ENCODE data around the gene ARID1B. TPM values are rescaled to one million over a fixed set of nuclear protein-coding genes. Genes with fewer than 3 reads are reported as not detected.
A peak's percentile ranks its signal among the peaks of the same experiment; 100 is the strongest.

ARID1B gene
- total and polyA plus RNA-seq, 8 donors = 16.2 to 68.0 (median 42.5) TPM

DNA sequence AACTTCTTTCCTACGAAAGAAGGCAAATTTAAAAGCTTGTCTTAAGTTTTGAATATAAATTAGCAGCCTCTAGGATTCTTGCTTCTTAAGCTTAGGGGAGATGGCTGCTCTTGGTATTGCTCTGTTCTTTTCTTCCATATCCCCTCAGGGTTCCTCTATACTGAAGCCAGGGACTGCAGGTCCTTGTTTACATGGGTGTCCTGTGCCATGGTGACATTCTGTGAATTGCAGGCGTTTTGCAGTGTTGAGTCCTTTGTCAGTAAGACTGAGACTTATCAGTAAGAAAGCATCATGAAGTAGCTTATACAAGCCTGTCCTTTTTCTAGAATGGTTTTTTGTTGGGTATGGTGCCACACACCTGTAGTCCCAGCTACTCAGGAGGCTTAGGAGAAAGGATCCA is 147.8 kb downstream of the ARID1B start:
- Histone ChIP-seq H3K9me3 (no peaks in the 10 kb centered on the region), H3K27me3 (no peaks in the 10 kb centered on the region), H3K27ac (no peak overlapping the region), H3K4me1 (peaks cover 10 to 17% (median 17%) of the 10 kb centered on the region in 3 donors), H3K4me3 (no peak overlapping the region), H3K36me3 (no peaks in the 10 kb centered on the region)
- WGBS, 2 donors = 83 to 91% methylated on average over 2 of the region's 2 CpGs
- no peak for FAIRE-seq
- intact Hi-C loops (cut with DNase I) = no loop called here
- ATAC-seq = no peak
- DNase-seq = no peak
- TF ChIP-seq, protein P1, sequence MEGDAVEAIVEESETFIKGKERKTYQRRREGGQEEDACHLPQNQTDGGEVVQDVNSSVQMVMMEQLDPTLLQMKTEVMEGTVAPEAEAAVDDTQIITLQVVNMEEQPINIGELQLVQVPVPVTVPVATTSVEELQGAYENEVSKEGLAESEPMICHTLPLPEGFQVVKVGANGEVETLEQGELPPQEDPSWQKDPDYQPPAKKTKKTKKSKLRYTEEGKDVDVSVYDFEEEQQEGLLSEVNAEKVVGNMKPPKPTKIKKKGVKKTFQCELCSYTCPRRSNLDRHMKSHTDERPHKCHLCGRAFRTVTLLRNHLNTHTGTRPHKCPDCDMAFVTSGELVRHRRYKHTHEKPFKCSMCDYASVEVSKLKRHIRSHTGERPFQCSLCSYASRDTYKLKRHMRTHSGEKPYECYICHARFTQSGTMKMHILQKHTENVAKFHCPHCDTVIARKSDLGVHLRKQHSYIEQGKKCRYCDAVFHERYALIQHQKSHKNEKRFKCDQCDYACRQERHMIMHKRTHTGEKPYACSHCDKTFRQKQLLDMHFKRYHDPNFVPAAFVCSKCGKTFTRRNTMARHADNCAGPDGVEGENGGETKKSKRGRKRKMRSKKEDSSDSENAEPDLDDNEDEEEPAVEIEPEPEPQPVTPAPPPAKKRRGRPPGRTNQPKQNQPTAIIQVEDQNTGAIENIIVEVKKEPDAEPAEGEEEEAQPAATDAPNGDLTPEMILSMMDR (IDR thresholded peaks at IDR 0.05) = no peak

DNA sequence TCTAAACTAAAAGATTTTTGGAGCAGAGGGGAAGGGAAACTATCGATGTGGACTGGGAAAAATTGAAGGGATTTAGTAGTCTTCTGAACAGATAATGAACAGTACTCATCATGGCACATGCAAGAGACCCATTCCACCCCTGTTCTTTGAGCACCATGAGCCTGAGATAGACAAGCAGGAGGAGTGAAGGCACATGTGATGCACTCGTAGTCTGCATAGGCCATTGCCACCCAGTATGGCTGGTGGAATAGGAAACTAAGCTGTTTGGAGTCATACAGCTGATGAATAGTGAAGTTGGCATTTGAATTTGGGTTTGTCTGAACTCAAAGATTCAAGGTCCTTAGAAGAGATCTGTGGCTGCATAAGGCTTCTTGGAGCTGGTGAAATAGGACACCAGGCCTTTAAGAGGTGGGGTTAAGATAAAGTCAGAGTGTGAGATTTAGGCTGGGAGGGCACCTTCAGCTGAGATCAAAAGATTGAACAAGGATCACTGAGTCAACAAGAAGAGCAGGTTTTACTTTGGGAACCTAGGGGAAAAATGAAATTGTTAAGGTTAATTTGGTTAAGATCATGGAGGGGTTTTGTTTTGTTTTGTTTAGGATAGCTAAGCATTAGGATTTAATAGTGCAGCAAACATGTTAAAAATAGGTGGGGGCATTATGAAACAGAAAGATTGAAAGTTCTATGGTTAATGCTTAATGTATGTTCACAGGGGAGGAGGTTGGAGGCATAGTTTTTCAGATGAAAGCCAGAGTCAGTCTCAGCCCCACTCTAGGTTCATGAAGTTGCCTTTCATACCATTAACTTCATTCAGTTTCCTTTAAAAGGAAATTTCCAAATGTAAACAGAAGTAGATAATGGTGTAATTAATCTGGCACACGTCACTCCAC is 148.8 kb downstream of the ARID1B start:
- intact Hi-C loops (cut with DNase I) = no loop called here
- peaks cover 10 to 17% (median 17%) of the 10 kb centered on the region in 3 donors for H3K4me1 ChIP-seq
- FAIRE-seq (no peak), ATAC-seq (peak in 3 of 4 donors; percentile 30 to 79 (median 49)), DNase-seq (no peak)
- no peaks in the 10 kb centered on the region for H3K9me3 ChIP-seq
- H3K36me3 ChIP-seq = no peaks in the 10 kb centered on the region
- WGBS, 2 donors = 45% methylated on average over 3 of the region's 3 CpGs
- TF ChIP-seq, protein P1 (IDR thresholded peaks at IDR 0.05) = no peak
- H3K27ac ChIP-seq = no peak overlapping the region
- no peaks in the 10 kb centered on the region for H3K27me3 ChIP-seq
- H3K4me3 ChIP-seq = no peak overlapping the region

DNA sequence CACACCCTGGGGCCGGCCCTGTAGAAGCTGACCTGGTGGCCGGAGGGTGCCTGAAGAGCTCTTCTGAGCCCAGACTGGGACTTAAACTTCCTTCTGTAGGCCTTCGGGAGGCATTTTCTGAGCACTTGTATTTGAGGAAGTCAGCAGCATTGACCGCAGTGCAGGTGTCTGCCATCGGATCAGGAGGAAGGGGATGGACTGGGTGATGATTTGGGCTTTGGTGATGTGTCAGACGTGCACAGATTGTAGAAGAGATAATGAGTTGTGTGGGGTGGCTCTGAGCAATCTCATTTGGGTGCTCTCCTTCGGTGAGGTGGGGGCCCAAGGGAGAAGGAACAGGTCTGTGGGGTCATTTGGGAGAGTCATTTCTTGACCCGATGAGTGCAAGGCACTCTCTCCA is 150.9 kb downstream of the ARID1B start:
- Histone ChIP-seq H3K27me3 (no peaks in the 10 kb centered on the region), H3K27ac (no peak overlapping the region), H3K36me3 (no peaks in the 10 kb centered on the region), H3K9me3 (no peaks in the 10 kb centered on the region), H3K4me3 (no peak overlapping the region), H3K4me1 (peaks cover 19 to 29% (median 28%) of the 10 kb centered on the region in 3 donors)
- ATAC-seq (no peak), FAIRE-seq (no peak), DNase-seq (no peak)
- WGBS, 2 donors = 91 to 94% methylated on average over 8 of the region's 8 CpGs
- intact Hi-C loops (cut with DNase I) = no loop called here
- TF ChIP-seq, protein P1 (IDR thresholded peaks at IDR 0.05) = no peak

DNA sequence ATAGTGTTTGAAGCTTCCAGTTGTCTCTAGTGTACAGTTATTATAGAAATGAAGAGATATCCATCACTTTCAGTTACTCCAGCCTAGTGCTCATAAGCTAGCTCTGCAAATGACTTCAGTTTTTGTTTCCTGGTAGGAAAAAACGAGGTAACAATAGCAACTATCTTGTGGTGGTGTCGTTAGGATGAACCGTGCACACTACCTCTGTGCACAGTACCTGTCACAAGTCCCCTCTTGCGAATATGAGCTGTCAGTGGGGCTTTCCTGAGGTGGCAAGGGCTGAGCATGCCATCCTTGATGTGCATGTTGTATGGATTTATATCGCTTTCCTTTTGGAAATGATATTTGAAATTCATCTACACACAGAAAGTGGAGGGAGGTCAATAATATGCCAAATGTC is 151.8 kb downstream of the ARID1B start:
- DNase-seq (no peak), ATAC-seq (no peak), FAIRE-seq (no peak)
- 76 to 90% methylated on average over 5 of the region's 5 CpGs for WGBS, 2 donors
- no peaks in the 10 kb centered on the region for H3K27me3 ChIP-seq
- intact Hi-C loops (cut with DNase I) = no loop called here
- no peak overlapping the region for H3K4me3 ChIP-seq
- H3K27ac ChIP-seq = no peak overlapping the region
- TF ChIP-seq, protein P1 (IDR thresholded peaks at IDR 0.05) = no peak
- H3K9me3 ChIP-seq = no peaks in the 10 kb centered on the region
- no peaks in the 10 kb centered on the region for H3K36me3 ChIP-seq
- peaks cover 25 to 37% (median 36%) of the 10 kb centered on the region in 3 donors for H3K4me1 ChIP-seq

DNA sequence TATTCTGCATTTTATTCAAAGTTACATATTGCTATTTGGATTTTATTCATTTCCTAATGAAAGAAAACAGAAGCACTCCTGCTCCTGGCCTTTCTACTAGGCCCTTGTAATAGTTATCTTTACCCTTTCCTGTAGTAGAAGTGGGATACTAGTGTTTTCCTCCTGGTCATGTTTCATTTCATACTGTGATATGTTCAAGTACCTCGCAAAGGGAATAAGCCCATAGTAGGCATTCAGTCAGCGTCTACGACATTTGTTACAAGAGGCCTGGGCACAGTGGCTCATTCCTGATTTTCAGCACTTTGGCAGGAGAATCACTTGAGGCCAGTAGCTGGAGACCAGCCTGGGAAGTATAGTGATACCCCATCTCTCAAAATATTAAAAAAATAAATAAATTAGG is 154.1 kb downstream of the ARID1B start:
- ATAC-seq = no peak
- intact Hi-C loops (cut with DNase I) = no loop called here
- no peak overlapping the region for H3K27ac ChIP-seq

More for the DNA sequence above, 154.1 kb downstream of the ARID1B start:
- TF ChIP-seq, protein P1 (IDR thresholded peaks at IDR 0.05) = no peak
- no peak for FAIRE-seq
- H3K36me3 ChIP-seq = no peaks in the 10 kb centered on the region
- H3K4me1 ChIP-seq = peaks cover 24 to 36% (median 36%) of the 10 kb centered on the region in 3 donors
- H3K4me3 ChIP-seq = no peak overlapping the region
- H3K27me3 ChIP-seq = no peaks in the 10 kb centered on the region
- whole genome bisulfite sequencing, 2 donors = 97 to 99% methylated on average over 3 of the region's 3 CpGs
- no peak for DNase-seq
- no peaks in the 10 kb centered on the region for H3K9me3 ChIP-seq

Measured in pancreas (tissue), 10 donors.